GM12878 (cell line): ENCODE data around the gene MMP15.

Experiments
- BCLAF1 ChIP-seq: fragments of 450-650 bp; IDR thresholded peaks from 2 replicates; pipeline ENCODE4 v1.6.1; 2017; ENCODE audit warnings: antibody characterized with exemption, mild to moderate bottlenecking, moderate library complexity
- BMI1 ChIP-seq: fragments of 450-650 bp; IDR thresholded peaks from 2 replicates; pipeline ENCODE4 v1.6.1; 2016; ENCODE audit warnings: mild to moderate bottlenecking, moderate library complexity, borderline replicate concordance
- PML ChIP-seq: IDR thresholded peaks from 2 replicates; pipeline ENCODE4 v1.6.1; 2012; ENCODE audit warnings: low read length, inconsistent platforms
- POLR2A ChIP-seq: IDR thresholded peaks from 2 replicates; pipeline ENCODE4 v1.6.1; 2011; ENCODE audit warnings: low read depth, mild to moderate bottlenecking, low read length
- POLR2AphosphoS5 ChIP-seq: IDR thresholded peaks from 2 replicates; pipeline ENCODE4 v1.6.1; 2011; ENCODE audit warnings: mild to moderate bottlenecking, low read length, inconsistent platforms
- TF ChIP-seq, protein P1 (sequence below): IDR thresholded peaks from 2 replicates; pipeline ENCODE4 v1.6.1; 2011; ENCODE audit warnings: low read depth, mild to moderate bottlenecking, low read length, moderate library complexity, borderline replicate concordance; ENCODE audit errors: extremely low read depth

DNA sequence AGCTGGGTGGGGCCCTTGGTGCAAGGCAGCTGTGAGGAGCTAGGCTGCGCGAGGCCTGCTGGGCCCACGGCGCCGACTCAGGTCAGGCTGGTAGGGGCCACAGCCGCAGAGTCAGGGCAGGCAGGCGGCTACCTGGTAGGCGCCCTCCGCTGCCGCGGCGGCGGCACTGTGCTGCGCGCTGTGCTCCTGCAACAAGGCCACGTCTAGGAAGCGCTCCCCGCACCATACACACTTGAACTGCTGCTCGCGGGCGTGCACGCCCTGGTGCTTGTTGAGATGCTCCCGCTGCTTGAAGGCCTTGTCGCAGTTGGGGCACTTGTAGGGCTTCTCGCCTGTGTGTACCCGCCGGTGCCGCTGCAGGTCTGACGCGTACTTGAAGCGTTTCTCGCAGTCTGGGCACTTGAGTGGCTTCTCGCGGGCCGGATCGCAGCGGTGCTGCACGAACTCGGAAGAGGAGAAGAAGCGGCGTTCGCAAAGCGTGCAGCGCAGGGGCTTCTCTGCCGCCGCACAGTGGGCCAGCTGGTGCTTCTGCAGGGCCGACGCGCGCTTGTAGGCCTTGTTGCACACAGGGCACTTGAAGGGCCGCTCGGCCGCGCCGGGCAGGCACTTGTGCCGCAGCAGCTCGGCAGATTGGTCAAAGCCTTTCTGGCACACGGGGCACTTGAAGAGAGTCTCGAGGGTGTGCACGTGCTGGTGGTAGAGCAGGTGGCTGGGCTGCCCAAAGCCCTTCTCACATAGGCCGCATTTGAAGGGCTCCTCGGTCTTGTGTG is 29.0 kb upstream of the MMP15 start:
- TF ChIP-seq BCLAF1 (no peak), BMI1 (no peak), POLR2AphosphoS5 (no peak), POLR2A (no peak), PML (no peak)
- TF ChIP-seq, protein P1, sequence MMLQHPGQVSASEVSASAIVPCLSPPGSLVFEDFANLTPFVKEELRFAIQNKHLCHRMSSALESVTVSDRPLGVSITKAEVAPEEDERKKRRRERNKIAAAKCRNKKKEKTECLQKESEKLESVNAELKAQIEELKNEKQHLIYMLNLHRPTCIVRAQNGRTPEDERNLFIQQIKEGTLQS = no peak
